ENCODE results near the gene MBD5.

MBD5 gene

DNA sequence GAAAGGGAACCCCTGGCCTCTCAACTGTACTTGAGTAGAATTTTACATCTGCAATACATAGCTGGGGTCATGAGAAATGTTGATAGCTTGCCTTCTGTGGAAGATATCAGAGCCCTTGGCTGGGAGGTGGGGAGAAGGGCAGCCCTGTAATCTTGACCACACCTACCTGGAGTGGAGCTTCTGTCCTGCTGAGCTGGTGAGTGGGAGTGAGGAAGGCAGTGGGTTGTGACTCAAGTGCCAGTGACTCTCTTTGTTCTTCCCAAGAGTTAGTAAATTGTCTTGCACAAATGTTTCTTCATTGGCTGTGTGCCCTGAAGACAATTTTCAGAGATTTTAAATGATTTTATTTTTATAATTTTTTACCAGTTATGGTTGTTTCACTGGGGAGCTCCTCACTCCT lies 277.3 kb downstream of the MBD5 start:
- no peak for DNase-seq (ENCODE audit: low read depth, low spot score)
- H3K27me3 ChIP-seq (ENCODE audit: insufficient read depth, insufficient read length), result no peaks in the 10 kb centered on the region
- TF ChIP-seq ZNF274 (IDR thresholded peaks at IDR 0.05; ENCODE audit: low read depth, low read length) (no peak), SUZ12 (IDR thresholded peaks at IDR 0.05; ENCODE audit: extremely low read depth, insufficient read depth, insufficient read length) (no peak), YY1 (IDR thresholded peaks at IDR 0.05; ENCODE audit: insufficient read depth, insufficient read length) (no peak)
- H3K9ac ChIP-seq (ENCODE audit: insufficient read length, low read depth), result no peak overlapping the region
- H3K4me1 ChIP-seq (ENCODE audit: insufficient read depth, insufficient read length), result no peaks in the 10 kb centered on the region
- H3K4me3 ChIP-seq (ENCODE audit: insufficient read length, low read depth), result no peak overlapping the region
- H3K9me3 ChIP-seq (ENCODE audit: insufficient read depth, low read length), result no peaks in the 10 kb centered on the region
- no peaks in the 10 kb centered on the region for H3K36me3 ChIP-seq (ENCODE audit: insufficient read depth, insufficient read length, low read length)

DNA sequence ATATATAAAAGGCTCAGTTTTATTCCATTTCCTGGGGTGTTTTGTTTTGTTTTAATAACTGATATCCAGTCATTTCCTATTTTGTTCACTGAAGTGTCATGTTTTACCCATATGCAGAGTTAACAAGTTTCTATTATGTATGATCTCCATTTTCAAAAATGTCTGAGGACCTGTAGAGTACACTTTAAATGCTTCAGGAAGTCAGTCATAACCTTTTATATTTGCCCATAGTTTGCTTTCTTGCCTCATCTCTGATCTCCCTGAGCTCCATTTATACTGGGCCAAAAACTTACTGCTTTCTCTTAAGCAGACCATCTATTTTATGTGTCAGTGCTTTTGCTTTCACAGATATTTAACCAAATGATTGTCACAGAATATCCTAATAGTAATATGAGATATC lies 278.7 kb downstream of the MBD5 start:
- H3K4me1 ChIP-seq (ENCODE audit: insufficient read depth, insufficient read length), result peaks cover 1% of the 10 kb centered on the region
- DNase-seq (ENCODE audit: low read depth, low spot score), result no peak
- TF ChIP-seq SUZ12 (IDR thresholded peaks at IDR 0.05; ENCODE audit: extremely low read depth, insufficient read depth, insufficient read length) (no peak), YY1 (IDR thresholded peaks at IDR 0.05; ENCODE audit: insufficient read depth, insufficient read length) (no peak), ZNF274 (IDR thresholded peaks at IDR 0.05; ENCODE audit: low read depth, low read length) (no peak)
- no peaks in the 10 kb centered on the region for H3K27me3 ChIP-seq (ENCODE audit: insufficient read depth, insufficient read length)
- H3K4me3 ChIP-seq (ENCODE audit: insufficient read length, low read depth), result no peak overlapping the region
- H3K9ac ChIP-seq (ENCODE audit: insufficient read length, low read depth), result no peak overlapping the region
- no peaks in the 10 kb centered on the region for H3K36me3 ChIP-seq (ENCODE audit: insufficient read depth, insufficient read length, low read length)
- H3K9me3 ChIP-seq (ENCODE audit: insufficient read depth, low read length), result no peaks in the 10 kb centered on the region

DNA sequence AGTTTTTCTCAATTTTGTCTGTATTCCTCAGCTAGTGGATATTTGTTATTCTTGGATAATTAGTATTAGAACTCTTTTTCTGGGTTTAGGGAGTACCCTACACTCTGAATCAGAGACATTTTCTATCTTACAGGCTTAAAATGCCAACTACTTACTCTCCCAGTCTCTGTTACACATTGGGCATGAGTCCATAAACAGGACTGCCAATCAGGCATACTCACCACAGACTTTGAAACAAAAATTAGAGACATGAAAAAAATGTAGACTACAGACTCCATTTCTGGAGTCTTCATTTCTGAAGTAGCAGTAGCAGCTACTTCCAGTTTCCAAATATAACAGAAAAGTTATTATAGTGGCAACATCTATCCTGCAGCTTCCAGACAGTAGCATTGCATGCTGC lies 279.7 kb downstream of the MBD5 start:
- Histone ChIP-seq H3K4me3 (ENCODE audit: insufficient read length, low read depth) (no peak overlapping the region), H3K9ac (ENCODE audit: insufficient read length, low read depth) (no peak overlapping the region), H3K36me3 (ENCODE audit: insufficient read depth, insufficient read length, low read length) (no peaks in the 10 kb centered on the region), H3K4me1 (ENCODE audit: insufficient read depth, insufficient read length) (peaks cover 1% of the 10 kb centered on the region), H3K9me3 (ENCODE audit: insufficient read depth, low read length) (no peaks in the 10 kb centered on the region), H3K27me3 (ENCODE audit: insufficient read depth, insufficient read length) (no peaks in the 10 kb centered on the region)
- TF ChIP-seq ZNF274 (IDR thresholded peaks at IDR 0.05; ENCODE audit: low read depth, low read length) (no peak), SUZ12 (IDR thresholded peaks at IDR 0.05; ENCODE audit: extremely low read depth, insufficient read depth, insufficient read length) (no peak), YY1 (IDR thresholded peaks at IDR 0.05; ENCODE audit: insufficient read depth, insufficient read length) (no peak)
- no peak for DNase-seq (ENCODE audit: low read depth, low spot score)

- Histone ChIP-seq H3K9ac (ENCODE audit: insufficient read length, low read depth) (no peak overlapping the region), H3K4me1 (ENCODE audit: insufficient read depth, insufficient read length) (peaks cover 1% of the 10 kb centered on the region), H3K4me3 (ENCODE audit: insufficient read length, low read depth) (no peak overlapping the region), H3K27me3 (ENCODE audit: insufficient read depth, insufficient read length) (no peaks in the 10 kb centered on the region), H3K36me3 (ENCODE audit: insufficient read depth, insufficient read length, low read length) (no peaks in the 10 kb centered on the region), H3K9me3 (ENCODE audit: insufficient read depth, low read length) (no peaks in the 10 kb centered on the region)
- TF ChIP-seq ZNF274 (IDR thresholded peaks at IDR 0.05; ENCODE audit: low read depth, low read length) (no peak), SUZ12 (IDR thresholded peaks at IDR 0.05; ENCODE audit: extremely low read depth, insufficient read depth, insufficient read length) (no peak), YY1 (IDR thresholded peaks at IDR 0.05; ENCODE audit: insufficient read depth, insufficient read length) (no peak)
- DNase-seq (ENCODE audit: low read depth, low spot score), result no peak
Measured at GRCh38 chr2:148301362-148301761, 280.5 kb downstream of the MBD5 start.

DNA sequence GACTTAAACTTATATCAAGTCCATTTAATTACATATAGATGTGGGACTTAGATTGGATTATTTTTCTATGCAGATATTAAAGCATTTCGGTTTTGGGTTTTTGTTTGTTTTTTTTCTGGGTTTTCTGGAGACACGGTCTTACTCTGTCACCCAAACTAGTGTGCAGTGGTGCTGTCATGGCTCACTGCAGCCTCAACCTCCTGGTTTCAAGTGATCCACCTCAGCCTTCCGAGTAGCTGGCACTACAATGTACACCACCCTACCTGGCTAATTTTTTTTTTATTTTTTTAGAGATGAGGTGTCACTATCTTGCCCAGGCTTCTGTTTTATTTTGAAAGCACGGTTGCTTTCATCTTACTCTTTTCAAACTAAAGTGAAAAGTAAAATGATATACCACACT lies 281.6 kb downstream of the MBD5 start:
- Histone ChIP-seq H3K36me3 (ENCODE audit: insufficient read depth, insufficient read length, low read length) (no peaks in the 10 kb centered on the region), H3K9me3 (ENCODE audit: insufficient read depth, low read length) (no peaks in the 10 kb centered on the region)

DNA sequence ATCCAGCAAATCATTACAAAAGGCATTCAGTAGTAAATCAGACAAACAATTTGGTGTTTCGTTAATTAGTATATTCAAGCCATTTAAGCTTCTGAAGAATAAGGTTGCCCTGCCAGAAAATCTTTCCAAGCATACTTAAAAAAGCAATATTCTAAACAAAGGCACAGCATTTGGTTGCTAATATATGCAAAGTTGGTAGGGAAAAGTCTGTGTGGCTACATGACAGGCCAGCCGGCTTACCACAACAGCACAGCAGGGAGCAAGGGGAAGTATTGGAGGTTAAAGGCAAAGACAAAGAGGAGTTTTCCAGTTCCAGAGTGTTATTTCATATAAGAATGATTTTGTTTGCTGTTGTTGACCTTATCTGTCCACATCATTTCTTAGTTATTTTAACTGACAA lies 282.3 kb downstream of the MBD5 start:
- DNase-seq (ENCODE audit: low read depth, low spot score), result peak; percentile 63
- peaks cover 1% of the 10 kb centered on the region for H3K4me1 ChIP-seq (ENCODE audit: insufficient read depth, insufficient read length)
- no peaks in the 10 kb centered on the region for H3K9me3 ChIP-seq (ENCODE audit: insufficient read depth, low read length)
- TF ChIP-seq YY1 (IDR thresholded peaks at IDR 0.05; ENCODE audit: insufficient read depth, insufficient read length), result no peak
- no peak for TF ChIP-seq ZNF274 (IDR thresholded peaks at IDR 0.05; ENCODE audit: low read depth, low read length)
- TF ChIP-seq SUZ12 (IDR thresholded peaks at IDR 0.05; ENCODE audit: extremely low read depth, insufficient read depth, insufficient read length), result no peak
- no peak overlapping the region for H3K4me3 ChIP-seq (ENCODE audit: insufficient read length, low read depth)
- H3K27me3 ChIP-seq (ENCODE audit: insufficient read depth, insufficient read length), result no peaks in the 10 kb centered on the region
- no peaks in the 10 kb centered on the region for H3K36me3 ChIP-seq (ENCODE audit: insufficient read depth, insufficient read length, low read length)
- H3K9ac ChIP-seq (ENCODE audit: insufficient read length, low read depth), result no peak overlapping the region

More for the DNA sequence above, 281.6 kb downstream of the MBD5 start:
- Histone ChIP-seq H3K4me1 (ENCODE audit: insufficient read depth, insufficient read length) (peaks cover 1% of the 10 kb centered on the region), H3K9ac (ENCODE audit: insufficient read length, low read depth) (no peak overlapping the region), H3K4me3 (ENCODE audit: insufficient read length, low read depth) (no peak overlapping the region), H3K27me3 (ENCODE audit: insufficient read depth, insufficient read length) (no peaks in the 10 kb centered on the region)
- no peak for DNase-seq (ENCODE audit: low read depth, low spot score)
- TF ChIP-seq ZNF274 (IDR thresholded peaks at IDR 0.05; ENCODE audit: low read depth, low read length), result no peak
- no peak for TF ChIP-seq SUZ12 (IDR thresholded peaks at IDR 0.05; ENCODE audit: extremely low read depth, insufficient read depth, insufficient read length)
- no peak for TF ChIP-seq YY1 (IDR thresholded peaks at IDR 0.05; ENCODE audit: insufficient read depth, insufficient read length)

DNA sequence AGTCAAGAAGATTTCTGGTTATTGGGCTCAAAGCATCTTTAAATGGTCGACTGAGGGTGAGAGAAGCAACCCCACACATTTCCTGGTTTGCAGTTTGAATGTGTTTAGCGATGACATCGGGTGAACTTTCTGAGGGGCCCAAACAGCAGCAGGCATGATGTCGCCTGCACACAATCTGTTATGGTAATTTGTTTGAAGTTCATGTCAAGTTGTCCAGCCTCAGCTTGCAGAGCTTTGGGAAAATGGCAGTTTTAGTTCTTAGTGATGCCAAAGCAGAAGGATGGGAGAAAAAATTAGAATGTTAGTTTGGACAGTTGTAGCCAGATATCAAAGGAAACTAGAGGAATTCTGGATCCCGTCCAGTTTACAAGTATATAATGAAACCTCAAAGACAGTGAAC lies 284.6 kb downstream of the MBD5 start:
- DNase-seq (ENCODE audit: low read depth, low spot score), result no peak
- H3K9me3 ChIP-seq (ENCODE audit: insufficient read depth, low read length), result no peaks in the 10 kb centered on the region
- H3K9ac ChIP-seq (ENCODE audit: insufficient read length, low read depth), result no peak overlapping the region
- no peaks in the 10 kb centered on the region for H3K36me3 ChIP-seq (ENCODE audit: insufficient read depth, insufficient read length, low read length)
- TF ChIP-seq SUZ12 (IDR thresholded peaks at IDR 0.05; ENCODE audit: extremely low read depth, insufficient read depth, insufficient read length) (no peak), ZNF274 (IDR thresholded peaks at IDR 0.05; ENCODE audit: low read depth, low read length) (no peak), YY1 (IDR thresholded peaks at IDR 0.05; ENCODE audit: insufficient read depth, insufficient read length) (no peak)
- no peaks in the 10 kb centered on the region for H3K27me3 ChIP-seq (ENCODE audit: insufficient read depth, insufficient read length)
- peaks cover 1% of the 10 kb centered on the region for H3K4me1 ChIP-seq (ENCODE audit: insufficient read depth, insufficient read length)
- H3K4me3 ChIP-seq (ENCODE audit: insufficient read length, low read depth), result no peak overlapping the region

Measured in NT2/D1 (cell line).